ENCODE measurements around the gene EML6.
"Not testable (repeated sequence)": the region's sequence is repeated elsewhere in the genome, so short reads cannot be mapped to it uniquely, and the experiment has no call there.

EML6 gene

DNA sequence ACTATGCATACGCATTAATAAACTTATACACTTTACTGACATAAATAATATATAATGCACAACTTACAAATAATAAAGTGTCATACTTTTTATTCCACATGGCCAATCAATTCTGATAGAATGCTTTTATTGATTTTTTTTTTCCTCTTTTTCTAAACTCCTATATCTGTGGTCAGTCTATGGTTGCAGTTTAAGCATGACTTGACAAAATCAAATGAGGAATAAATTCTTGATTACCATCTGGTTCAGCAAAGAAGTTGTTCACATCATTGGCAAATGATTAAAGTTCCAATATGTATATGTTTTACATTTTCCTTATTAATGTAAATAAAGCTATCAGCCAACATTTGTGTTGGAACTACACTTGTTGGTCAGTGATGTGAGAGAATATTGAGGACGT lies 83.5 kb downstream of the EML6 start:
- no peak for DNase-seq

GRCh38 chr2:54808661-54809060 lies 85.2 kb downstream of the EML6 start:
- DNase-seq = no peak

- DNase-seq = no peak
Measured at GRCh38 chr2:54809819-54810218, 86.4 kb downstream of the EML6 start.

GRCh38 chr2:54810246-54810645 lies 86.8 kb downstream of the EML6 start:
- no peak for DNase-seq

GRCh38 chr2:54813584-54813983 lies 90.1 kb downstream of the EML6 start:
- DNase-seq = no peak

- DNase-seq = no peak
Measured at GRCh38 chr2:54814389-54815147, 91.1 kb downstream of the EML6 start.

DNA sequence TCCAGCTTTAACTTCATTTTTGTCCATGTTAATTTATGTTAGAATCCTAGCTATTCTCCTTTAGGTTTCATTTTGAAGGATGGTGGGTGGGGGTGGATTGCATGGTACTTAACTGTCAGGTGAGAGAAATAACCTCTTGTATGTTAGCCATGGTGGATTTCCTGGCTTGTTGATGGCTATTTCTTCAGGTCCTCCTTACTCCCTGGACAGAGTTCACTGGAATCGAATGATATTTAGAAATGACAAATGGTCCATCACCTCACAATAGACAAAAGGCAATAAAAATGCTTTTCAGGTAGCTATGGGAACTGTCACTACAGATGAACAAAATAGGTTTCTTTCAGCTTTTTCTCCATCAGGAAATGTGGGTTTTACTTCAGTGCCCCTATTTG lies 91.7 kb downstream of the EML6 start:
- no peak for DNase-seq

DNA sequence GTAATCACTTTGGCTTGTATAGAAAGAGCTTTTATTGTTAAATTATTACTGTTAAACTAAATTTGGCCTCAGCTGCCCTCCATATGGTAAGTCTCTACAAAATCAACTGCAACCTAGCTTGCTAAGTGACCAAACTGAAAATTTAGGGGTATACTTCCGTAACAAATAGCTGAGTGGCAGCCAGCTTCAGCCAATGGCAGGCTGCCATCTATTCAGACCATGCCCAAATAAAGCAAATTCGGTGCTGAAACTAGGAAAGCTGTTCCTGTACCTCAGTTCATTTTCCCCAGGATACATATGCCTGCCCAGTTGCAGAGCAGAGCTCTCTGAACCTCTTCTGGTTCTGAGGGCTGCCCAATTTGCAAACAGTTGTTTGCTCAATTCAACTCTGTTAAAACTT lies 94.8 kb downstream of the EML6 start:
- DNase-seq = no peak

- no peak for DNase-seq
Measured at GRCh38 chr2:54820558-54820957, 97.1 kb downstream of the EML6 start.

DNA sequence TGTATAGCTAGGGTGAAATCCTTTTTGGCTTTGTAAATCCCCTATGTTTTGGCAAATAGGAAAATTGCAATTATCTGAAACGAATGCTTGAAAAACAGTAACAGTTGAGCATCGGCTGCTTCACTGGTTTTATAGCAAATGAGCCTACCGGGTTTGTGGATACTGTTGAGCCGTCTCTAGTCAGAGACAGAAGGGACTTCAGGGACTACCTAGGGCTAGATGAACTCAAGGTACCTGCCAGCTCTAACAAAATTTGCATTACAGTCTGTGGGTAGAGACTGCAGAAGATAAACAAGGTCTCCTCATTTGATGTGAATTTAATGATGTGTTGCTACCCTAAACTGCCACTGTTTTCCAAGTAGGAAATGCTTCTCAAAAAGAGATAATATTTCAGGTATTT lies 101.1 kb downstream of the EML6 start:
- no peak for DNase-seq

GRCh38 chr2:54830546-54830945 lies 107.1 kb downstream of the EML6 start:
- DNase-seq = no peak

DNA sequence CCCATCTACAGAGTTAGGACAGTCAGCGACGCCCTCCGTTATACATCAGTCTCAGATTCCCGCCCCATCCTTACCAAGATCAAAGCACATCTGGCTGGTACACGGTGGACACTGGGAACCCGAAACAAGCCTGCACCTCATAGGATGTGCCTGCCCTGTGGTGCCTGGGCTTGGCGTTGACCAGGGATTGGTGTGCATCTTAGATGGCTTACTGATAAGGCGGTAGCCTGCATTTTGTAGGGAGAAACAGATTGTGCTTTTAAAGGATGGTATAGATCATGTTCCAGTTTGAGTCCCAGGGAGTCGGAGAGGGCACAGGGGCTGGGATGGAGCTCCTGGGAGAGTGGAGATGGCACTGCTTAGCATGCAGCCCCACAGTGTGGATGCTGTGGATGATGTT lies 108.0 kb downstream of the EML6 start:
- DNase-seq = no peak

DNA sequence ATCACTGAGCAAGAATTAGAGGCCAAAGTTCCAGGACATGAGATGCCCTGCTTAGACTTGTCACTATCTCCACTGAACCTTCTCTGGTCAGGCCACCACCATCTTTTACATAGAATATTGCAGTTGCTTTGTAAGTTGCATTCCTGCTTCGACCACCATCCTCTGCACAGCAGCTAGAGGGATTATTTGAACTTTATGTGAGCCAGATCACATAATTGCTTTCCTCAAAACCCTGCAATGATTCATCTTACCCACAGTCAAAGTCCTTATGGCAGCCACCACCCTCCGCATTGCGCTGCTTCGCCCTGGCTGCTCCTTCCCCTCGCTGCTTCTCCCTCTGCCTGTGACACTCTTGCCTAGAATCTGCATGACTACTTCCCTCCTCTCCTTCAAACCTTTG lies 111.3 kb downstream of the EML6 start:
- no peak for DNase-seq

GRCh38 chr2:54836477-54836876 lies 113.0 kb downstream of the EML6 start:
- DNase-seq = no peak

- DNase-seq = peak; percentile 28 to 75
Measured at GRCh38 chr2:54838585-54839035, 115.1 kb downstream of the EML6 start.

- DNase-seq = no peak
Measured at GRCh38 chr2:54839461-54840255, 116.2 kb downstream of the EML6 start.

GRCh38 chr2:54840559-54841468 lies 117.4 kb downstream of the EML6 start:
- DNase-seq = no peak

GRCh38 chr2:54841500-54841899 lies 118.0 kb downstream of the EML6 start:
- DNase-seq = not testable (repeated sequence)

- DNase-seq = no peak
Measured at GRCh38 chr2:54845094-54845493, 121.6 kb downstream of the EML6 start.

- no peak for DNase-seq
Measured at GRCh38 chr2:54845514-54845913, 122.1 kb downstream of the EML6 start.

- DNase-seq = no peak
Measured at GRCh38 chr2:54850171-54851122, 127.0 kb downstream of the EML6 start.
